Stimulated activated CD8-positive, alpha-beta memory T cell treated with anti-CD3 and anti-CD28 coated beads, Interleukin-15, amount 100 ng/mL, for 48 hours (primary cell): Measurements from ENCODE around the gene NAA10.

Experiments
- DNase-seq, 2 donors: peaks; one replicate each; pipeline ENCODE4 v3.0.0-alpha.2; 2020; ENCODE audit warnings: low read depth in 2 of 2

The NAA10 gene

GRCh38 chrX:153966841-153967535 lies 32.2 kb upstream of the NAA10 start:
- DNase-seq = peak in 1 of 2 donors; percentile 50

GRCh38 chrX:153966283-153966688 lies 31.4 kb upstream of the NAA10 start:
- no peak for DNase-seq

- DNase-seq = no peak
Observed at GRCh38 chrX:153965406-153965805, 30.6 kb upstream of the NAA10 start.

- no peak for DNase-seq
Observed at GRCh38 chrX:153964105-153964504, 29.3 kb upstream of the NAA10 start.

GRCh38 chrX:153963546-153963945 lies 28.7 kb upstream of the NAA10 start:
- no peak for DNase-seq

- no peak for DNase-seq
Observed at GRCh38 chrX:153961292-153961691, 26.5 kb upstream of the NAA10 start.

- DNase-seq = no peak
Observed at GRCh38 chrX:153960786-153961185, 25.9 kb upstream of the NAA10 start.

- DNase-seq = no peak
Observed at GRCh38 chrX:153960077-153960476, 25.2 kb upstream of the NAA10 start.

GRCh38 chrX:153959649-153960048 lies 24.8 kb upstream of the NAA10 start:
- DNase-seq = no peak

GRCh38 chrX:153958605-153959004 lies 23.8 kb upstream of the NAA10 start:
- DNase-seq = no peak

- DNase-seq = no peak
Observed at GRCh38 chrX:153957224-153957623, 22.4 kb upstream of the NAA10 start.

- DNase-seq = no peak
Observed at GRCh38 chrX:153956044-153956907, 21.4 kb upstream of the NAA10 start.

GRCh38 chrX:153955228-153955732 lies 20.4 kb upstream of the NAA10 start:
- DNase-seq = no peak

- DNase-seq = no peak
Observed at GRCh38 chrX:153954558-153955227, 19.9 kb upstream of the NAA10 start.

GRCh38 chrX:153953892-153954557 lies 19.2 kb upstream of the NAA10 start:
- DNase-seq = no peak

- DNase-seq = peak; percentile 58 to 71
Observed at GRCh38 chrX:153953342-153953830, 18.5 kb upstream of the NAA10 start.

- DNase-seq = no peak
Observed at GRCh38 chrX:153952373-153953026, 17.7 kb upstream of the NAA10 start.

- DNase-seq = no peak
Observed at GRCh38 chrX:153951683-153952372, 17.0 kb upstream of the NAA10 start.

- no peak for DNase-seq
Observed at GRCh38 chrX:153950127-153950526, 15.3 kb upstream of the NAA10 start.
